Measurements from ENCODE around the gene ELMO1. TPM values are rescaled to one million over a fixed set of nuclear protein-coding genes. Genes with fewer than 3 reads are reported as not detected.

Gene ELMO1
- total RNA-seq, 1 donor from 2014 or later, result 68.1 TPM

GRCh38 chr7:37353949-37354655 is 94.6 kb downstream of the ELMO1 start:
- DNase-seq (ENCODE audit: low spot score in 2 of 2) (no peak), FAIRE-seq (no peak)

- DNase-seq (ENCODE audit: low spot score in 2 of 2) (no peak), FAIRE-seq (no peak)
Measured at GRCh38 chr7:37352974-37353948, 95.4 kb downstream of the ELMO1 start.

GRCh38 chr7:37352251-37352880 is 96.3 kb downstream of the ELMO1 start:
- FAIRE-seq (no peak), DNase-seq (ENCODE audit: low spot score in 2 of 2) (no peak)

GRCh38 chr7:37351716-37352115 is 96.9 kb downstream of the ELMO1 start:
- DNase-seq (ENCODE audit: low spot score in 2 of 2) (no peak), FAIRE-seq (no peak)

- DNase-seq (ENCODE audit: low spot score in 2 of 2) (no peak), FAIRE-seq (no peak)
Measured at GRCh38 chr7:37349979-37350590, 98.6 kb downstream of the ELMO1 start.

GRCh38 chr7:37348982-37349381 is 99.7 kb downstream of the ELMO1 start:
- no peak for DNase-seq (ENCODE audit: low spot score in 2 of 2)
- no peak for FAIRE-seq

GRCh38 chr7:37346761-37347160 is 101.9 kb downstream of the ELMO1 start:
- FAIRE-seq (no peak), DNase-seq (ENCODE audit: low spot score in 2 of 2) (no peak)

GRCh38 chr7:37344886-37345579 is 103.6 kb downstream of the ELMO1 start:
- no peak for FAIRE-seq
- no peak for DNase-seq (ENCODE audit: low spot score in 2 of 2)

- FAIRE-seq (no peak), DNase-seq (ENCODE audit: low spot score in 2 of 2) (no peak)
Measured at GRCh38 chr7:37342688-37343471, 105.8 kb downstream of the ELMO1 start.

GRCh38 chr7:37342176-37342687 is 106.4 kb downstream of the ELMO1 start:
- DNase-seq (ENCODE audit: low spot score in 2 of 2) (no peak), FAIRE-seq (no peak)

- FAIRE-seq, result no peak
Measured at GRCh38 chr7:37341033-37341630, 107.5 kb downstream of the ELMO1 start.

GRCh38 chr7:37338966-37339365 is 109.7 kb downstream of the ELMO1 start:
- DNase-seq (ENCODE audit: low spot score in 2 of 2), result no peak
- no peak for FAIRE-seq

More at GRCh38 chr7:37341033-37341630, 107.5 kb downstream of the ELMO1 start:
- DNase-seq (ENCODE audit: low spot score in 2 of 2), result no peak

- FAIRE-seq (no peak), DNase-seq (ENCODE audit: low spot score in 2 of 2) (no peak)
Measured at GRCh38 chr7:37337522-37337921, 111.1 kb downstream of the ELMO1 start.

GRCh38 chr7:37336259-37336658 is 112.4 kb downstream of the ELMO1 start:
- DNase-seq (ENCODE audit: low spot score in 2 of 2), result no peak
- FAIRE-seq, result no peak

- no peak for DNase-seq (ENCODE audit: low spot score in 2 of 2)
- FAIRE-seq, result no peak
Measured at GRCh38 chr7:37333075-37333474, 115.6 kb downstream of the ELMO1 start.

- FAIRE-seq (no peak), DNase-seq (ENCODE audit: low spot score in 2 of 2) (no peak)
Measured at GRCh38 chr7:37332243-37333016, 116.2 kb downstream of the ELMO1 start.

GRCh38 chr7:37330775-37331174 is 117.9 kb downstream of the ELMO1 start:
- no peak for DNase-seq (ENCODE audit: low spot score in 2 of 2)

GRCh38 chr7:37329940-37330339 is 118.7 kb downstream of the ELMO1 start:
- no peak for FAIRE-seq
- DNase-seq (ENCODE audit: low spot score in 2 of 2), result no peak

More at GRCh38 chr7:37330775-37331174, 117.9 kb downstream of the ELMO1 start:
- no peak for FAIRE-seq

Measured in frontal cortex (tissue), 4 donors.